ENCODE data around the gene EPHB4.
A peak's percentile ranks its signal among the peaks of the same experiment; 100 is the strongest.
"Not testable (repeated sequence)": the region's sequence is repeated elsewhere in the genome, so short reads cannot be mapped to it uniquely, and the experiment has no call there.

EPHB4 gene

DNA sequence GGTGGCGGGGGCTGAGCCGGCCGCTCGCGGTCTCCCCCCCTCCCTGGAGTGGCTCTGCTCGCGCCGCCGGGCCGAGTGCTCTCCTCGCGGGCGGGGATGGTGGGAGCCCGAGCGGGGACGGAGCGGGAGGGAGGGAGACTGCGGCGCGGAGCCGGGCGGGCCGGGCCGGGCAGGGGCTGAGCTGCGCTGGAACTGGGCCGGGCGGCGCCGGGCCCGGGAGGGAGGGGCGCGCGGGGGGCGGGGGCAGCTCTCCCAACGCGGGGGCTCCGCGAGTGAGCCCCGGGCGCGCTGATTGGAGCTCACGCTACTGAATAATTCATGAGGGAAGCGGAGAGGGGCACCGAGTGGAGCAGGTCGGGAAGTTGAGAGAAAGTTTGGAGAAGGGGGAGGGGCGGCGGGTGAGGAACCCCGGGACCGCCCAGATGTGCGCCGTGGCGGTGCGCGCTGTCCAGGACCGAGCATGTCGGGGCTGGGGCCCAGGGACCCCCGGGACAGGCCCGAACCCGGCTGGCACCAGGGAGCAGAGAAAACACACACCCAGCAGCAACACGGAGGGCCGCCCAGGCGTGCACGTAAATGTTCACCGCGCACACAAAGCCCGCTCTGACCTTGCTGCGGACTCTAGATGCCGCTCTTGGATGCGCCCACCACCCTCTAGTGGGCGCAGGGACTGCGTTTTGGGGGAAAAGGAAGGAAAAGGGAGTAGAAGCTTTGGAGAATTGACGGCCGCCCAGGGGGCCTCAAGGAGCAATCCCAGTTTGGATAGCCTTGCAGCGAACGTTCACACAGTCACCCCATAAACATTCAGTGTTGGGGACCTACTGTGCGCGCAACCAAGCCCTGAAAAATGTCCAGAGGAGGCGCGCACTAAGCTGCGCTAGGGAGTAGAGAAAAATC lies at the start of gene EPHB4:
Gene EPHB4 (minus strand): TSS at position 194 of the 897 bp plus-strand sequence. CDS start 493 bp downstream, outside the sequence.
- DNase-seq: no peak

DNA sequence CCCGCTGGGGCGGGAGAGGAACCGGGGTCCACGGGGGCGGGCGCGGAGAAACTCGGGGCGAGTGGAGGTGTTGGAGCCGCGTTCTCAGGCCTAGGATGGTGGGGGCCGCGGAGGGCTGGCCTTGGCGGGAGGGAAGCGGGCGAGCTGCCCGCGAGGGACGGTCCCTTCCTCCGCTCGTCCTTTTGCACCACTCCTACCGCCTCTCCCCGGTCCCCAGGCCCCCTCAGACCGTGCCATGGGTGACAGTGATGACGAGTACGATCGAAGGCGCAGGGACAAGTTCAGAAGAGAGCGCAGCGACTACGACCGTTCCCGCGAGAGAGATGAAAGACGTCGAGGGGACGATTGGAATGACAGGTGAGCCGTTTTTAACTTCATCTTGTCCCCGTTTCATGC lies 48.0 kb upstream of the EPHB4 start:
- peak; percentile 30 for DNase-seq

DNA sequence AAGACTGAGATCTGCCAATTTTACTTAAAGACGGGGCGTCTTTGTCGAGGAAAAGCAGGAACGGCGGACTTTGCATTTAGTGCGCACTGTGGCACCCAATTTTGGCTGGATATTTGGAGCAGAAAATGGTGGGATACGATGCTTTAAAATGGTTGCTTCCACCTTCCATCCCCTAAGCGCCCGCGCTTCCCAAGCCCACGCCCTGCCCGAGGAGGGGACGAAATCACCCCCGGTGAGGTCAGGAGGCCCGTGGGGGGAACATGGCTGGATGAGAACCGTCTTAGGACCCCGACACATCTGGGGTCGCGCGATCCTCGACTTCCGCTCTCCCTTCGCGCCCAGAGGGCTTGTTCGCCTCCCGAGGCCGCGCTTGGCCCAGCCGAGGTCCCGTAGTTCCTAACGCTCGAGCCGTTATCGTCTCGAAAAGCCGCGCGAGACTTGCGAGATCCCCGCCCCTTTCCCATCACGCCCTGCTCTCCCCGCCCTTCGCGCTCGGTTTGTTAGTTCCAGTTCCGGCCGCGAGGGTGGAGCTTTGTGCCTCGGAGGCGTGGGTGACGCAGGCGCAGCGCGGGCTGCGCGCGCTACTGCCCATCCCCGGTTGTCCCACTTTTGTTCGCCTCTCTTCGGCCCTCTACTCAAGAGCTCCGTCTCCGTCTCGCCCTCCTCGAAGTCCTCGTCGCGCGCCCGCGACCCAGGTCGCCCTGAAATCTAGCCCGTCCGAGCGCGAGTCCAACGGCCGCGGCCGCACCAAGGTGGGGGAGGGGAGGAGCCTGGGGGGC lies 47.4 kb upstream of the EPHB4 start, which contains the start of gene SRRT:
Gene SRRT (plus strand): TSS at position 527 of the 779 bp plus-strand sequence. CDS start 488 bp downstream, outside the sequence.
- DNase-seq: peak; percentile 98

DNA sequence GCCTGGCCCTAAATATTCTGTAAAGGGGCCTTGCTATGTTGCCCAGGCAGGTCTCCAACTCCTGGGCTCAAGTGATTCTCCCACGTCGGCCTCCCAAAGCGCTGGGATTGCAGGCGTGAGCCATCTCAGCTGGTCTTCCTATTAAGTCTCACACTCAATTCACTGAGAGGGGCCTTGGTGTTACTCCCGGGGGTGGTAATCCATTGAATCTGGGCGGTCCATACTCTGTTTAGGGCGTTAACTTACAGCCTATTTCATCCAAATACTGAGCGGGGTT lies 46.9 kb upstream of the EPHB4 start:
- DNase-seq: no peak

DNA sequence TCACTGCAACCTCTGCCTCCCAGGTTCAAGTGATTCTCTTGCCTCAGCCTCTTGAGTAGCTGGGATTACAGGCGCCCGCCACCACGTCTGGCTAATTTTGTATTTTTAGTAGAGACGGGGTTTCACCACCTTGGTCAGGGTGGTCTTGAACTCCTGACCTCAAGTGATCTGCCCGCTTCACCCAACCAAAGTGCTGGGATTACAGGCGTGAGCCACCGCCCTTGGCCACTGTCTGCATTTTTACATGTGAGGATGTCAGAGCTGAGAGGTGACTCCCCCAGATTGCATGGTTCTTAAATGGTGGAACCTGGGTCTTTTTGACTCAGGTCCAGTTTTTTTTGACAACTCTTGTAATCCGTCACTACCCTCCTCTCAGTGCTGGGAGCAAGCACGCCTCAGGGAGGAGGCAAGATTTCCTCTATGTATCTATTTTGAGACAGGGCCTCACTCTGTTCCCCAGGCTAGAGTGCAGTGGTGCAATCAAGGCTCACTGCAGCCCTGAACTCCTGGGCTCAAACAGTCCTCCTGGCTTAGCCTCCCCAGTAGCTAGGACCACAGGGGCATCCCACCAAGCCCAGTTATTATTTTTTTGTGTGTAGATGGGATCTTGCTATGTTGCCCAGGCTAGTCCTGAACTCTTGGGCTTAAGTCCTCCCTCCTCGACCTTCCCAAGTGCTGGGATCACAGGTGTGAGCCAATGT lies 46.4 kb upstream of the EPHB4 start:
- no peak for DNase-seq

DNA sequence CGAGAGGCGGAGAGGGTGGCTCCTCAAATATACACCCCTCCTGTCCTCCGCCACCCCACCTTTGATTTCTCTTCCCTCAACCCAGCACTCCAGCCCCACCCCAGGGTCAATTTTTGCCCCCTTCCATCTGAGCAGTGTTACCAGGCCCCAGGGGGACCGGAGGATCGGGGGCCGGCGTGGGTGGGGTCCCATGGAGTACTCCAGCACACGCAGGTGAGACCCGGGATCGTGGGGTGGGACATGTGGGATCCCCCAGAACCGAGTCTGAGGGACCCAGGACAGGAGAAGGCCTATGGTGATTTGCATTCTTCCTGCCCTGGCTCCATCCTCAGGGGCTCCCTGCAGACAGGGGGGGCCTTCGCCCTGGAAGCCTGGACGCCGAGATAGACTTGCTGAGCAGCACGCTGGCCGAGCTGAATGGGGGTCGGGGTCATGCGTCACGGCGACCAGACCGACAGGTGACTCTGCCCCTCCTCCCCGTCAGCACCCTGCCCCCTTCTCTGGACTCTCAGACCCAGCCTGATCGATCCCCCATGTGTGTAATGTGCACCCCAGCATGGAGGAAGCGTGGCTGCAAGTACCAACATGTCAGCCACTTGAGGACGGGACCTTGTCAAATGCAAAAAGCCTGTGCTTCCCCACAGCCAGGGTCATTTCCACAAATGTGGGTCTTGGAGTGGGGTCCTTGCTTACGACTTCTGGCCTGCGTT lies 40.6 kb upstream of the EPHB4 start:
- no peak for DNase-seq

DNA sequence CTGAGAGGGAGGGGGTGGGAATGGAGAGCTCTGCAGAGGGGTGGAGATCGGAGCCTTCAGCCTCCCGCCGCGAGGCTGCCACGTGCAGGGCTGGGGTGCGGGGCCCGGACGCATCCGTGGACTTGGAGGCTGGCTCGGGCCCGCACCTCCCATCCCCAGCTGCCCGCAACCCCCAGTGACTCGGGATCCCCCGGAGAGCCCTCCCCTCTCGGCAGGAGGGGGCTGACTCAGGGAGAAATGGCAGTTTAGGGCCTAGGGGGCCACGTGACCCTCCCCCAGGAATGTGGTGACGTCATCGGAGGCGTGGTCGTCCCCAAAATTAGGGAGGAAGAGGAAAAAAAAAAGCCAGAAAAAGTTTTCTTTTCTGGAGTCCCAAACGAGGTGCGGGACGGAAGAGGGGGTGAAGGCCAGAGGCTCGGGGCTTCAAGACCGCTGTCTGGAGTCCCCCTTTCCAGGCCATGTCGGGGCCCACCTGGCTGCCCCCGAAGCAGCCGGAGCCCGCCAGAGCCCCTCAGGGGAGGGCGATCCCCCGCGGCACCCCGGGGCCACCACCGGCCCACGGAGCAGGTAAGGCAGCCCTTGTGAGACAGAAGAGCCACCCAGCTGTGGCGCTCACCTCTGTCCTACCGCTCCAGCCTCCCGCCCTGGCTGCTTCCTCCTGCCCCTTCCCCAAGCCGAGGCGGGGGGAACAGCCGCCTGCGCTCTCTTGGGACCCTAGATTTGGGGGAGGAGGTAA lies 39.9 kb upstream of the EPHB4 start, which contains the start of gene TRIP6:
Gene TRIP6 (plus strand): TSS at position 348 of the 736 bp plus-strand sequence. CDS start 111 bp downstream, at position 459.
- DNase-seq: peak; percentile 36

DNA sequence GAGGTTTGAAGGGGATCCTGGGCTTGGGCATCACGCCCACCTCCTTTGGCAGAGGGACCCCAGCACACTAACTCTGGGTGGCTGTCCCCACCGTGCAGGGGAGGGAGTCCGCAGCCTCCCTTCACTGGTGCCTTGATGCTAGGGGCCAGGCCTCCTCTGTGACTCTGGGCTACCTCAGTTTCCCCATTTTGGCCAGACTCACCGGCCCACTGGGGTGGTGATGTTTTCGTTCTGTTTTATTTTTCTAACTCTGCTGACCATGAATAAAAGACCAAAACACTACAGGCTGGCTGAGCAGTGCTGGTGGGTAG lies 39.4 kb upstream of the EPHB4 start:
- DNase-seq: no peak

DNA sequence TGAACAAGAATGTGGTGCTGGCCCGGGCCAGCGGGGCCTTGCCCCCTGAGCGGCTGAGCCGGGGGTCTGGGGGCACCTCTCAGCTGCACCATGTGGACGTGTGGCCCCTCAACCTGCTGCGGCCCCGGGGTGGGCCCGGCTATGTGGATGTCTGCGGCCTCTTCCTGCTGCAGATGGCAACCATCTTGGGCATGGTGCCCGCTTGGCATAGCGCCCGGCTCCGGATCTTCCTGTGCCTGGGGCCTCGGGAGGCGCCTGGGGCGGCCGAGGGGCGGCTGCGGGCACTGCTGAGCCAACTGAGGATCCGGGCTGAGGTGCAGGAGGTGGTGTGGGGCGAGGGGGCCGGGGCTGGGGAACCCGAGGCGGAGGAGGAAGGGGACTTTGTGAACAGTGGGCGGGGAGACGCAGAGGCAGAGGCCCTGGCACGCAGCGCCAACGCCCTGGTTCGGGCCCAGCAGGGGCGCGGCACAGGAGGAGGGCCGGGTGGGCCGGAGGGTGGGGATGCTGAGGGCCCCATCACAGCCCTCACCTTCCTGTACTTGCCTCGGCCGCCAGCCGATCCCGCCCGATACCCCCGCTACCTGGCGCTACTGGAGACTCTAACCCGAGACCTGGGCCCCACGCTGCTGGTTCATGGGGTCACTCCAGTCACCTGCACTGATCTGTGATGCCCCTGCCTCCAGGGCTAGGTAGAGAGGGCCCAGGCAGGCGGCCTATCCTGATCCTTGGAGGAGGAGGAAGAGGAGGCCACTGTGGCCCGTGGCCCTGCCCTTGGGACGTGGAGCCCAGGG lies 38.8 kb upstream of the EPHB4 start:
- DNase-seq: no peak

DNA sequence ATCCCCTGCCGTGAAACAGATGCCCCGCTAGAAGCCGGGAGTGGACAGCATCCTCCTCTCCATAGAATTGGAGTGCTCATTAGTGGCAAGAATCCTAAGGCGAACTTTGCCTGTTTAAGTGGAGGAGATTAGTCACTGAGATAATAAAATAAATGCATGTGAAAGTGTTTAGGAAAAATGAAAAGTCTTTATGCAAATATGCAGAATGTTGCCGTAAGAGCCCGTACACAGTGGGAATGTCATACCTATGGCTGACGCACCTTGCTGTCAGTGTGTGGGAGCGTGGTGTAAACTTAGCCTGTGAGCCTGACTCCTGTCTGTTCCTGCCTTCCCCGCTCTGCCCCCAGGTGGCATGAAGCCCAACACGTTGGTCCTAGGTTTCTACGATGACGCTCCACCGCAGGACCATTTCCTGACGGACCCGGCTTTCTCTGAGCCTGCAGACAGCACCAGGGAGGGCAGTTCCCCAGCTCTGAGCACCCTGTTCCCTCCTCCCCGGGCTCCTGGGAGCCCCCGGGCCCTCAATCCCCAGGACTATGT lies 38.1 kb upstream of the EPHB4 start:
- no peak for DNase-seq

DNA sequence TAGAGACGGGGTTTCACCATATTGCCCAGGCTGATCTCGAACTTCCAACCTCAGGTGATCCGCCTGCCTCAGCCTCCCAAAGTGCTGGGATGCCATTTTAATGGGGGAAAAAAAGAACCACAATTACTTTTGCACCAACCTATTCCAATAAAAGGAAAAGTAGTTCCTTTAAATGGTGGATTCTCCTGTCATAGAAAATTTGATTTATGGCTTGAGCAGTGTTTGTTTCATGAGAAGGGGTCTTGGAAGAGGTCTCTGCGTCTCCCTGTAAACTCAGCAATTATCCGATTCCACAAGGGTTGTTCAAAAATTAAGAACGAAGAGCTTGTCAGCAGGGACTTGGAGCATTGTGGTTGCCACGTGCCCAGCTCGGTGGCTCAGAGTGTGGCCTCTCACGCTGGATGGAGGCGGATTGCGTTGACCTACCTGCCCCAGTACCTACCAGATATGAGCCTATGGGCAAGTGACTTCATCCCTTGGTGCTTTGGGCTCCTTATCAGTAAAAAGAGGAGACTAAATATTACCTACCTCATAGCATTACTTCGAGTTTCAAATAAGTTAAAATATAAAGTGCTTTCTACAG lies 37.0 kb upstream of the EPHB4 start:
- DNase-seq: no peak

DNA sequence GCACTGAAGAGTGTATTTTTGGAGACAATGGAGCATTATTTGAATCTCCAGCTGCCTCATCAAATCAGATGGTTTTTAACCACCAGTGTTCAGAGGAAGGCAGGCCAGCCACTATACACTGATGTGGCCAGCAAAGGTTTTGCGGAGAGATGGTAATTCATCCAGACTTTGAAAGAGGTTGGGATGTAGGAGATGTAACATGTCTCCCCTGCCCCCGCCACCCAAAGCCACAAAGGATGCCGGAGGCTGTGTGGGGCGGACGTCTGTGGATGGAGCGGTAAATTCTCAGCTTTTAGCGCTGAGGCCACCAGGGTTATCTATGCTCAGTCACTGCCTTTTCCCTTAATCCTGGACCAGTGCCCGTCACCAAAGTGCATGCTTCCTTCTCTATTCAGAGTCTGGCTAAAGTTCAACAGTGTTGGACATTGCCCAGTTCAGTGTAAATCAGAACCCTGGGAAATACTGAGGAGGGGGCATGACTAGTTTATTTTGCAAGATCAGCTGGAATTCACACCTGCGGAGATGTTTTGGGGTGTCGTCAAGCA lies 36.2 kb upstream of the EPHB4 start:
- no peak for DNase-seq

DNA sequence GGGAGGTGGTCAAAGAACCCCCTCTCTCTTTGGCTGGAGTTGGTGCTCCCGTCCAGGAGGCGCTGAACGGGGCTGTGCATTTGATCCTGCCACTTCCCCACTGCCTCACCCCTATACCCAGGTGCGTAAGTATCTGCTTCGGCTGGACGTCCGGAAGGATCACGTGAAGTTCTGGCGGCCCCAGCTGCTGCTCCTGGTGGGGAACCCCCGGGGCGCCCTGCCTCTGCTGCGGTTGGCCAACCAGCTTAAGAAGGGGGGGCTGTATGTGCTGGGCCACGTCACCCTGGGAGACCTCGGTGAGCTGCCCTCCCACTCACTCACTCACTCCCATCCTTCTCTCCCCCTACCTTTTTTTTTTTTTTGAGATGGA lies 34.3 kb upstream of the EPHB4 start:
- DNase-seq: no peak

DNA sequence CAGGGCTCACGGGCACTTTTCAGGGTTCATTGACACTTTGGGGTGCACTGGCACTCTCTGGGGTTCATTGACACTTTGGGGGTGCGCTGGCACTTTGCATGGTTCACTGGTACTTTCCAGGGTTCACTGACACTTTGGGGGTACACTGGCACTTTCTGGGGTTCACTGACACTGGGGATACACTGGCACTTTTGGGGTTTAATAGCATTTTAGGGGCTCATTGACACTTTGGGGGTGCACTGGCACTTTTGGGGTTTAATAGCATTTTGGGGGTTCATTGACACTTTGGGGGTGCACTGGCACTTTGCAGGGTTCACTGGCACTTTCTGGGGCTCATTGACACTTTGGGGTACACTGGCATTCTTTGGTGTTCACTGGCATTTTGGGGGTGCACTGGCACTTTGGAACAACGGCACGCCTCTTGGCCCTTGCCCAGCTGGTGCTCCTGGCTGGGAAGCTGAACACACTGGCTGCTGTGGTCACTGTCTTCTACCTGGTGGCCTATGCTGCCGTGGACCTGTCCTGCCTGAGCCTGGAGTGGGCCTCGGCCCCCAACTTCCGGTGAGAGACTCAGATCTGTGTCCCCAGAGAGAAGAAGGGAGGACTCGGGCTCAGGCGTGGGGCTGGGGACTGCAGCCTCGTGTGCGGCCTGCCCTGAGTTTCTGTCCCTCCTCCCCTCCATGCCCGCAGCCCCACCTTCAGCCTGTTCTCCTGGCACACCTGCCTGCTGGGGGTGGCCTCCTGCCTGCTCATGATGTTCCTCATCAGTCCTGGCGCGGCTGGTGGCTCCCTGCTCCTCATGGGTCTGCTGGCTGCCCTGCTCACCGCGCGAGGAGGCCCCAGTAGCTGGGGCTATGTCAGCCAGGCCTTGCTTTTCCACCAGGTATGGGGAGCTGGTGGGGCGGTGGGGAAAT lies 33.6 kb upstream of the EPHB4 start:
- DNase-seq: no peak

DNA sequence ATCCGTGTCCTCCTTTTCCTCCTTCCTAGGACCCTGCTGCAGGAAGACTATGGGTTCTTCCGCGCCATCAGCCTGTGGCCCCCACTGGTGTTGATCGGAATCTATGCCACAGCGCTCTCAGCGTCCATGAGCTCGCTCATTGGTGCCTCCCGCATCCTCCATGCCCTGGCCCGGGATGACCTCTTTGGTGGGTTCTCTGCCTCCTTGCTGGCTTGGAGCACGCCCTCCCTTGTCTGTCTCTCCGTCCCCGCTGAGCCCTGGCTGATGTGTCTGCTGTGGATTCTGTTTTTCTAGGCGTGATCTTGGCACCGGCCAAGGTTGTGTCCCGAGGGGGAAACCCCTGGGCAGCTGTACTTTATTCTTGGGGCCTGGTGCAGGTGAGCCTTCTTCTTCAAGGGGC lies 32.5 kb upstream of the EPHB4 start:
- DNase-seq: no peak

DNA sequence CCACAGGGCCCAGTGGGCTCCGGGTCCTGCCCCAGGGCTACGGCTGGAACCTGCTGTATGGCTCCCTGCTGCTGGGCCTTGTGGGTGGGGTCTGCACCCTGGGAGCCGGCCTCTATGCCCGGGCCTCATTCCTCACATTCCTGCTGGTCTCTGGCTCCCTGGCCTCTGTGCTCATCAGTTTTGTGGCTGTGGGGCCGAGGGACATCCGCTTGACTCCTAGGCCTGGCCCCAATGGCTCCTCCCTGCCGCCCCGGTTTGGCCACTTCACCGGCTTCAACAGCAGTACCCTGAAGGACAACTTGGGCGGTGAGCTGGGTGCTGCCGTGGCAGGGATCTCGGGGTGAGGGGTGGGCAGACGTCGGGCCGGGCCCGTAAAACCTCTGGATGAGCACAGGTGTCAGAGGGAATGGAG lies 29.6 kb upstream of the EPHB4 start:
- DNase-seq: no peak

DNA sequence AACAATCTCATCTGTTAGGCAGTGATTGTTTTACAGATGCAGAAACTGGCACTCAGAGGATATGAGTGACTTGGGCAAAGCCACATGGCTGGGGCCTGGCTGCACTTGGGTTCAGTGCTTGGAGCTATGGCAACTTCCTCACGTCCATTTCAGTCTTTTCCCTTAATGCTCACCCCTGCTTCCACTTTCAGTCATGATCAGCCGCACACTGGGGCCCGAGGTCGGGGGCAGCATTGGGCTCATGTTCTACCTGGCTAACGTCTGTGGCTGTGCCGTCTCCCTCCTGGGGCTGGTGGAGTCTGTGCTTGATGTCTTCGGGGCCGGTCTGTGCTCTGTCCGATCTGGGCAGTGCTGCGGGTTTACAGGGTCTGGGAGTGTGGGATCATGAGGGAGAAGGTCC lies 28.2 kb upstream of the EPHB4 start:
- DNase-seq: no peak

DNA sequence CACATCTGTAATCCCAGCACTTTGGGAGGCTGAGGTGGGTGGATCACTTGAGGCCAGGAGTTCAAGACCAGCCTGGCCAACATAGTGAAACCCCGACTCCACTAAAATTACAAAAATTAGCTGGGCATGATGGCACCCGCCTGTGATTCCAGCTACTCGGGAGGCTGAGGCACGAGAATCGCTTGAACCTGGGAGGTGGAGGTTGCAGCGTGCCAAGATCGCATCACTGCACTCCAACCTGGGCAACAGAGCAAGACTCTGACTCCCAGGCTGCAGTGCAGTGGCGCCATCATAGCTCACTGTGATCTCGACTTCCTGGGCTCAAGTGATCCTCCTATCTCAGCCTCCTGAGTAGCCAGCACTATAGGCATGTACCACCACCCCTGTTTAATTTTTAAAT lies 27.6 kb upstream of the EPHB4 start:
- DNase-seq: not testable (repeated sequence)

All from CD4-positive, alpha-beta T cell treated with Interleukin-4 for 4 hours (primary cell).